Cardiac muscle cell (in vitro differentiated cells and primary cell): ENCODE measurements around the gene LARP4B. TPM values are rescaled to one million over a fixed set of nuclear protein-coding genes. Genes with fewer than 3 reads are reported as not detected.

Source experiments
- DNase-seq, 2 donors: peaks; one replicate each; pipeline versions ENCODE4 v3.0.0 to v3.0.0-alpha.2; 2010 to 2017; ENCODE audit warnings: low read depth in 1 of 2, low spot score in 1 of 2
- H3K27ac ChIP-seq: fragments of 200-600 bp; sonication (generic); 2 replicates; pipeline ENCODE4 v1.5.1; 2016
- H3K27me3 ChIP-seq: fragments of 200-600 bp; sonication (generic); 2 replicates; pipeline ENCODE4 v1.6.0; 2016; ENCODE audit warnings: control low read depth
- H3K36me3 ChIP-seq: fragments of 200-600 bp; sonication (generic); 2 replicates; pipeline ENCODE4 v1.5.1; 2016; ENCODE audit warnings: control low read depth
- H3K4me1 ChIP-seq: fragments of 200-600 bp; sonication (generic); 2 replicates; pipeline ENCODE4 v1.8.1; 2017; ENCODE audit warnings: low read depth, mild to moderate bottlenecking, mixed run types
- H3K4me3 ChIP-seq: fragments of 200-600 bp; sonication (generic); 2 replicates; pipeline ENCODE4 v1.5.1; 2016; ENCODE audit warnings: mild to moderate bottlenecking
- H3K9me3 ChIP-seq: fragments of 200-600 bp; sonication (generic); 2 replicates; pipeline ENCODE4 v1.5.1; 2017; ENCODE audit warnings: low read depth, mild to moderate bottlenecking, control low read depth
- polyA plus RNA-seq: library from polyadenylated mRNA; unstranded; fragments of >200 nt; fragmentation: Nextera tagmentation; extraction: Ambion mirVana; gene quantifications from 2 replicates; pipeline ENCODE4 v1.2.1, GENCODE V29; 2016
- total RNA-seq: library from RNA; depleted of rRNA; stranded (reverse); fragments of >200 nt; gene quantifications from 2 replicates; pipeline ENCODE4 v1.2.3, GENCODE V29; 2016
- TF ChIP-seq, protein P1 (sequence below): IDR thresholded peaks from 2 replicates; pipeline ENCODE4 v1.5.1; 2012; ENCODE audit warnings: low read depth, mild to moderate bottlenecking, low read length

Gene LARP4B
- total and polyA plus RNA-seq, 2 experiments from 2014 or later: 23.4 to 36.2 TPM

DNA sequence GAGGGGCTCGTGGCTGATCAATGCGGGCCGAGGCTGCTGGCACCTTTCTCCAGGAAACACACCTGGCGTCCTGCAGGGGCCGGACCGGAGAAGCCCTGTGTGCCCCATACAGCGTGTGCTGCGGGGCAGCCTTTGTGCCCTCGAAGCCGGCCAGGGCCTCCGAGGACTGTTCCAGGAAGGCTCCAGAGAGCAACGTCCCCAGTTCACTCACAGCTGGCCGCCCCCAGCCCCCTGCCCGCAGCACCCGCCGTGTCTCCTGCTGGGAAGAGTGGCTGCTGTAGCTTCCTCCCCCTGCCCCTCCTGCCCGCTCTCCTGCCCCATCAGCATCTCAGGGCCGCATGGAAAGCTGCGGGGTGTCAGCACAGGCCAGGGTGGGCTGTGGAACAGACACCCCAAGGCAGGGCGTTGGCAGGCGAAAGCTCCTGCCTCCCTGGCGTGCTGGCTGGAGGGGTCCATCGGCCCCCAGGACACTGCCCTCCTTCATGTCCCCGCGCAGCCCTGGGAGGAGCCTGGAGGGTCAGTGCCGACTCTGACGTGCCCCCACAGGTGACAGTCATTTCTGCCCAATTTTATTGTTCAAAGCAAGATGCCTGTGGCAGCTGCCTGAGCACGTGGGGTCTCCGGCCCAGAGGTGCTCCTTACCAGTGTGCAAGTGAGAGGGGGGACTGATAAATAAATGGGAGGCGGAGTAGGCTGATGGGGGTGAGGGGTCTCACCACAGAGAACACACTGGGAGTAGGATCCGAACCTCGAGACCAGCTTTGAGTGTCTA is 146.2 kb downstream of the LARP4B start:
- Histone ChIP-seq H3K27me3 (peaks cover 20% of the 10 kb centered on the region), H3K4me3 (peak overlapping the region; percentile 21), H3K9me3 (no peaks in the 10 kb centered on the region), H3K4me1 (no peaks in the 10 kb centered on the region), H3K36me3 (no peaks in the 10 kb centered on the region), H3K27ac (no peak overlapping the region)
- no peak for DNase-seq
- TF ChIP-seq, protein P1, sequence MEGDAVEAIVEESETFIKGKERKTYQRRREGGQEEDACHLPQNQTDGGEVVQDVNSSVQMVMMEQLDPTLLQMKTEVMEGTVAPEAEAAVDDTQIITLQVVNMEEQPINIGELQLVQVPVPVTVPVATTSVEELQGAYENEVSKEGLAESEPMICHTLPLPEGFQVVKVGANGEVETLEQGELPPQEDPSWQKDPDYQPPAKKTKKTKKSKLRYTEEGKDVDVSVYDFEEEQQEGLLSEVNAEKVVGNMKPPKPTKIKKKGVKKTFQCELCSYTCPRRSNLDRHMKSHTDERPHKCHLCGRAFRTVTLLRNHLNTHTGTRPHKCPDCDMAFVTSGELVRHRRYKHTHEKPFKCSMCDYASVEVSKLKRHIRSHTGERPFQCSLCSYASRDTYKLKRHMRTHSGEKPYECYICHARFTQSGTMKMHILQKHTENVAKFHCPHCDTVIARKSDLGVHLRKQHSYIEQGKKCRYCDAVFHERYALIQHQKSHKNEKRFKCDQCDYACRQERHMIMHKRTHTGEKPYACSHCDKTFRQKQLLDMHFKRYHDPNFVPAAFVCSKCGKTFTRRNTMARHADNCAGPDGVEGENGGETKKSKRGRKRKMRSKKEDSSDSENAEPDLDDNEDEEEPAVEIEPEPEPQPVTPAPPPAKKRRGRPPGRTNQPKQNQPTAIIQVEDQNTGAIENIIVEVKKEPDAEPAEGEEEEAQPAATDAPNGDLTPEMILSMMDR: no peak

DNA sequence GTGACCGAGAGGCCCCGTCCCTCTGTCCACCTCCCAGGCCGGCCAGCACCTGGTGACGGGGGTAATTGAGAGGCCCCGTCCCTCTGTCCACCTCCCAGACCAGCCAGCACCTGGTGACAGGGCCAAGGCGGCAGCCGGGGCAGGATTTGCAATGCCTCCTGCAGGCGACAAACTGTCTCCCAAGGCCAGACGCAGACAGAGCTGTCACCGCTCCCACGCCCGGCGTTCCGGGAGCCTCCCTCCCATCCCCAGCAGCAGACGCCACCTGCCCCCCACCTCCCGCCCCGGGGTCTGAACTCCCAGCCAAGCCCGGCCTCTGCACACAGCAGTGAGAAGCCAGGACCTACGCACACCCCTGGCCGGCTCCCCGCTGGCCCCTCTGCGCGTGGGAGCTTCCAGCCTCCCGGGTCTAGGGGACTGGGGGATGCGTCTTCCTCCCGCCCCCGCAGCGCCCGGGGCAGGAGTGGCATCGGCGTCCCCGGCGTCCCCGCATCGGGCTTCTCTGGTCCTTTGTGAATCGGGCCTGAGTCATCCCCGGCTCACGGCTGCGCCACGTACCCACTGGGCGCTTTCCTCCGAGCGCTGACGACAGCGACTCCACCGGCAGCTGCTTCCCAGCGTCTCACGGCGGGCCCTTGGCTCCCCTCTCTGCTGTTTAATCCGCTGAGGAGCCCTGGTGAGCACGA is 147.0 kb downstream of the LARP4B start:
- peak; percentile 53 to 67 for DNase-seq
- H3K27ac ChIP-seq: no peak overlapping the region

DNA sequence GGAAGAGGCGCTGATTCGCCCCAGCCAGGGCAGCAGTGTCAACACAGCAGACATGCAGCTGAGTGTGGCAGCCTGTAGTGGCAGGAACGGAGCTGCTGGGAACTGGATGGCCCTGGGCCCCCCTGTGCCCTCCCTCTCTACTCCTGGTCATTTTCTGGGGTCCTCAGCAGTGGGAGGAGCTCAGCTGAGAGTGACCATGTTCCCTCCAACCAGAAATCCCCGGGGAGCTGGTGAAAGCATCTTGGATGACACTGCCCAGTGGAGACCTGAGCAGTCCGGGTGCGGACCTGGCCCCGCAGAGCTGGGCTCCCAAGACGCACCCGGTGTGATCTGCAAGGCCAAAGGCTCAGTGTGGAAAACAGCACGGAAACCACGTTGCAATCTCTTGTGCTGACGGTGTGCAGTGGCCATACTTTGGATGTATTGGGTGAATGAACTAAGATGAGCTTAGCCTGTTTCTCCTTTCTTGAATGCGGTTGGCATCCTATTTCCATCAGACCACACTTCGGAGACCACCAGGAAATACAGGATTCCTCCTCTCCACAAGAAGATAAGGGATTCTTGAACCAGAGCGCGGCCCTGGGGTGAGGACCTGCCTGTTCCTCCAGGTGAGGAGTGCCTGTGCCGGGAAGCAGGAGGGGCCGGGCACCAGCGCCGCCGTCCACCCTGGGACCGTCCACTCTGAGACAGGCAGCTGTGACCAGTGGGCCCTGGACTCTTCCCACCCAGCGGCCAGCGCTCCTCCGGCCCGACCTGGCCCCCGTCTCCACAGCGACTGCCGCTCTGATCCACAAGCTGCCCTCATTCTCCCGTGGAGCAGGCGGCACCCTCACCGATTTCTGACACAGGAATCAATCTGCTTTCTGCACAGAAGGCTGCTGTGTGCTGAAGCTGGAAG is 148.5 kb downstream of the LARP4B start:
- TF ChIP-seq, protein P1: no peak
- DNase-seq: no peak
- no peaks in the 10 kb centered on the region for H3K4me1 ChIP-seq
- H3K27me3 ChIP-seq: peaks cover 20% of the 10 kb centered on the region
- no peaks in the 10 kb centered on the region for H3K9me3 ChIP-seq
- no peak overlapping the region for H3K4me3 ChIP-seq
- no peak overlapping the region for H3K27ac ChIP-seq
- H3K36me3 ChIP-seq: no peaks in the 10 kb centered on the region

More for the DNA sequence above, 147.0 kb downstream of the LARP4B start:
- TF ChIP-seq, protein P1: peak; percentile 32
- no peaks in the 10 kb centered on the region for H3K4me1 ChIP-seq
- no peaks in the 10 kb centered on the region for H3K36me3 ChIP-seq
- H3K9me3 ChIP-seq: no peaks in the 10 kb centered on the region
- H3K27me3 ChIP-seq: peaks cover 20% of the 10 kb centered on the region
- H3K4me3 ChIP-seq: peak overlapping the region; percentile 21

DNA sequence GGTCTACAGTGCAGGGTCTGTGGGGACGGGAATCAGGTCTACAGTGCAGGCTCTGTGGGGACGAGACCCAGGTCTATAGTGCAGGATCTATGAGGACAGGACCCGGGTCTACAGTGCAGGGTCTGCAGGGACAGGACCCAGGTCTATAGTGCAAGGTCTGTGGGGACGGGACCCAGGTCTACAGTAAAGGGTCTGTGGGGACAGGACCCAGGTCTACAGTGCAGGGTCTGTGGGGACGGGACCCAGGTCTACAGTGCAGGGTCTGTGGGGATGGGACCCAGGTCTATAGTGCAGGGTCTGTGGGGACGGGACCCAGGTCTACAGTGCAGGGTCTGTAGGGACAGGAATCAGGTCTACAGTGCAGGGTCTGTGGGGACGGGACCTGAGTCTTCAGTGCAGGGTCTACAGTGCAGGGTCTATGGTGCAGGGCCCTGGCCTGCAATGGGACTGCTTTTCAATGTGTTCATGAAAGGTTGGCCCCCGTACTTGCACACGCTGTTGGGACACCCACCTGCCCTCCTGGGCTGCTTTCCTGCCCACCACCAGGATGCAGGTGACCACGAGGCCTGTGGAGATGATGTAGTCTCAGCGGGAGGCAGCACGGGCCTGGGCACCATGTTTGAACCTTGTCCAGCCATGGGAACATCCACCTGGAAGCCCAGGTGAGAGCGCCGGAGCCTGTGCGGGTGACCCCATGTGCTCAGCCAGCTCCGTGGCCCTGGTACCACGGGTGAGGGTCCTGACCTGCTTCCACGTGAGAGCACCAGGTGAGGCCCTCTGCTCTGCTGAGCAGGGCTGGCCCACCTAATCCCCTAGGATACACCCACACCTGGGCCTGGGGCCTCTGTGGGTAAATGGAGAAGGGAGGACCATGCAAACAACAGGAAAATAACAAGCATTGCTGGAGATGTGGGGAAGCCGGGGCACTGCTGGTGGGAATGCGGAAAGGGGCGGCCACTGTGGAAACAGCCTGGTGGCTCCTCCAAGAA is 150.7 kb downstream of the LARP4B start:
- no peak for DNase-seq
- Histone ChIP-seq H3K27ac (no peak overlapping the region), H3K9me3 (no peaks in the 10 kb centered on the region), H3K27me3 (peaks cover 17% of the 10 kb centered on the region), H3K4me1 (no peaks in the 10 kb centered on the region), H3K4me3 (no peak overlapping the region), H3K36me3 (no peaks in the 10 kb centered on the region)
- TF ChIP-seq, protein P1: no peak
